ENCODE data around the gene HSPB3.

DNA sequence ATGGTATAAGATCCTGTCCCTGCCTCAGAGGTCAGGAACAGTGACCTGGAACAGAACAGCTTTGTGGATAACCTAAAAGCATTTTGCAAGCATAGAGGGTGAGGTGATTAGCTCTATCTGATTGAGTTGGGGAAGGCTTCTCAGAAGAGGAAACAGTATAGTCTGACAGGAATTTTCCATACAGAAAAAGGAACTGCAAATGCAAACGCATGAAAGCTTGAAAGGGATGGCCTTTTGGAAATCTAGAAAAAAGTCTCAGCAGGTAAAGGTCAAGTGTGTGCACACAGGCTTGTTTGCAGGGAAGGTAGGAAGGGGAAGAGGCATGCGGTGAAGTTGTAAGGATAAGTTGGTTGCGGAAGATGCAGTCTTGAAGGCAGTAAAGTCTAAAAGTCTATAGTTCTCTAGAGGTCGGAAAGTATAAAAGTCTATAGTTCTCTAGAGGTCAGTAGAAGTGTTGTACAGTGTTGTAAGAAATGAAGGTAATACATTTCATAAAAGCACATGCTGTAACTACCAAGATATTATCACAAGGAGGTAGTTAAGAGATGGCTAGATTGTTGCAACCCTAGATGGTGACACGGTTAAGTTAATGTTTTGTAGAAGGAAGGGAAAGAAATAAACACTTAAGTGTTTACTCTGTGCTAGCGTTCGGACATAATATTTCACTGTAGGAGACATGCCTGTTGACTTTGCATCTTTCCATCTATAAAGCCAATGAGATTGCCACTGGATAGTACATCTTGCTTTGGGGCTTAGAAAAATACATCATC lies 16.7 kb upstream of the HSPB3 start:
- no peak for TF ChIP-seq FOXP2 (optimal IDR thresholded peaks at IDR 0.05; ENCODE audit: control extremely low read depth, extremely low read length, insufficient read depth)
- TF ChIP-seq POLR2AphosphoS5 (IDR thresholded peaks at IDR 0.05; ENCODE audit: borderline replicate concordance, low read depth, low read length) = no peak
- no peak for TF ChIP-seq EZH2 (IDR thresholded peaks at IDR 0.05)
